NCI-H2196 (cell line): ENCODE data around the gene ADGRA3.

Source experiments
- DNase-seq: peaks from one replicate; lab custom pipeline; 2025; ENCODE audit not compliant: unreplicated experiment; lab: John Stamatoyannopoulos, UW

The ADGRA3 gene

GRCh38 chr4:22510750-22511149 is 5.1 kb downstream of the ADGRA3 start:
- no peak for DNase-seq

GRCh38 chr4:22508376-22508775 is 7.5 kb downstream of the ADGRA3 start:
- DNase-seq = no peak

DNA sequence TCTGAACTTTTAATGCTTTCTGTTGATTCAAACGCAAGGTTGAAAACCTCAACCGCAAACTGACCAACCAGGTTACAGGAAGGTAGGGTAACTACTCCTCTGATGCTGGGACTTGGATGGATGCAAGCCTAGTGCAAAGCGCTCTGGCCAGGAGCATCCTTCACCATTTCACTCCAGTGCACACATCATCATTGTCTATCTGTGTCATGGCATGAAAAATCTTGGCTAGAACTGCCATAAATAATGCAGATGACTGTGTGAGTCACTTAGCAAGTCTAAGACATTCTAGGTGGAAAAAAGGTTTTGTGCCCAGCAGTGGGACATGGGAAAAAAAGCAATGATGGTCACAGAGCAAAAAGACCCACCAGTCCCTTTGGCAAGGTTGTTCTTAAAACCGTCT is 10.9 kb downstream of the ADGRA3 start:
- no peak for DNase-seq

DNA sequence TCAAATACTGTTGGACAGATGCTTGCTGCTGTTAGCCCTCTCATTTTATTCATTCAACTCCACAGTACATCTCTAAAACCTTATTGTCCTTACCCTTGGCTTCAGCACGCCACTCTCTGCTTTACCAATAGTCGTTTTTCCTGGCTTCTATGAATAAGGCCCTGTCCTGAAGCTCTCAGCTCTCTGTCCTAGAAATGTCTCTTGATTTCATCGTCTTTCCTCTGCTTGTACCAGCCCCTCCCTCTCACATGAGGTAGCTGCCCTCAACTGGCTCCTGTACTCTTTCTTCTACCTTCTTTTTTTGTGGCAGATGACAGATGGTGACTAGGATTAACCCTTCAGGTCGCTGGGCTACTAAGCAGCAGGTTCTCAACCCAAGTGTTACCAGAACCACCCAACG is 11.4 kb downstream of the ADGRA3 start:
- DNase-seq = no peak

GRCh38 chr4:22502895-22503814 is 12.7 kb downstream of the ADGRA3 start:
- DNase-seq = no peak

DNA sequence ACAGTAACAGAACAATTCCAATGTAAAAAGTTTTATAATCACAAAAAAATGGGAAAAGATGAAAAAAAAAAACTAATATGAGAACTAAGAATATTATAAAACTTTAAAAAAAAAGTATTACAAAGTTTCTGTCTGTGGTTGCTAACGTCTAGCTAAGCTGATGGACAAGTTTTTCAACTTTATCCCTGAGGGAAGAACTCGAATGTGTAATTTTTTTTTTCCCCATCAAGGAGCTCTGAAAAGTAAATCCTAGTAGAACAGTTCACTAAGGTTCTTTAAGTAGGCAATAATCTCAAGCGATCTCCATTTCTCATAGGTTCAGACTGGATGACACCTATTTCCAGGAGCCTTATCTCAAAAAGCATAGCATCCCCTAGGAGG is 14.2 kb downstream of the ADGRA3 start:
- no peak for DNase-seq

- DNase-seq = no peak
Observed at GRCh38 chr4:22500831-22501714, 14.8 kb downstream of the ADGRA3 start.

GRCh38 chr4:22500128-22500611 is 15.7 kb downstream of the ADGRA3 start:
- peak; percentile 27 for DNase-seq

DNA sequence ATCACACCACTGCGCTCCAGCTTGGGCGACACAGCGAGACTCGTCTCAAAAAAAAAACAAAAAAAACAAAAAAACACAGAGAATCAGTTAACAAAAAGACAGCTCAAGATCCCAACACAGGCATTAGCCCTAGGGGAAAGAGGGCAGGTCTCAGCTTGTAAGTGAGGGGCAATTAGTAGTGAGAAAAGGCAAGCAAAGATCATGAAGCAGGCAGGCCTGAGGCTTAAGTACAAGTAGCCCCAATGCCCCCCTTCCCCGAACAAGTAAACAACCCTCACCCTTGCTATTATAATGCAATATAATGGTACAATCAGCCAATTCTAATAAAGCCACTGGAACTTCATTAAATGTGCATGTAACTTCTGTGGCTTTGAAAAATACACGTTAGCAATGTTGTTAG is 17.0 kb downstream of the ADGRA3 start:
- no peak for DNase-seq

DNA sequence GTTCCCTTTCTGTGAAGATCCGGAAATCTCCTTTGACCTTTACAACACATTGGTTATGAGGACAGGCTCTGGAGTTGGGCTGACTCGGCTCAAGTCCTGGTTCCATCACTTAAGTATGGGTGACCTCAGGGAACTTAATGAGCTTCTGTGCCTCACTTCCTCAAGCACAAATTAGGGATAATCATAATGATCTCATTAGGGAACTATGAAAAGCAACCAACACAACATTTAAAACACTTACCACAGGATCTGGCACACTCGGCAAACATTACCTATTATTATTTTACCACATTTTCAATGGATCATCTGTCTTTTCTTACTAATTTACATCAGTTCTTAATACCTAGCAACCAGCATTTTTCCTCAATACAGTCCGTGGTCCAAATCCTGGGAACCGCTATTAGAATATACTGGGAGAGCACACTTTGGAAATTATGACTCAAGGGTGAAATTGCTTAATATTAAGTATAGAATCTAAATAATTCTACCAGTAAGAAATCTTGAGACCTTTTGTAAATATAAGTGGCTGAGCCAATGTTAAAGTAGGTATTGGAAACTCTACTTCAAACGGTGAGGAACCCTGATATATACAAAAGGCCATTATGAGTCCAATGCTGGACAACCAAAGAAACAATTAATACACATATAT is 19.6 kb downstream of the ADGRA3 start:
- no peak for DNase-seq

GRCh38 chr4:22493523-22493922 is 22.3 kb downstream of the ADGRA3 start:
- DNase-seq = no peak

DNA sequence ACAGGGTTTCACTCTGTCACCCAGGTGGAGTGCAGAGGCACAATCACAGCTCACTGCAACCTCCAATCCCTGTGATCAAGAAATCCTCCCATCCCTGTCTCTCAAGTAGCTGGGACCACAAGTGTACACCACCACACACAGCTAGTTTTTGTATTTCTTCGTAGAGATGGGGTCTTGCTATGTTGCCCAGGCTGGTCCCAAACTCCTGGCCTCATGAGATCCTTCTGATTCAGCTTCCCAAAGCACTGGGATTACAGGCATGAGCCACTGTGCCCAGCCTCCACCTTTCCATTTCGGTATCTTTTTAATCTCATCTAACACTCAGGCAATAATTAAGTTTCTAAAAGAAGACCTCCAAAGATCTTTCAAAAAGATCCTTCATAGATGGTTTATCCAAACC is 22.9 kb downstream of the ADGRA3 start:
- no peak for DNase-seq

DNA sequence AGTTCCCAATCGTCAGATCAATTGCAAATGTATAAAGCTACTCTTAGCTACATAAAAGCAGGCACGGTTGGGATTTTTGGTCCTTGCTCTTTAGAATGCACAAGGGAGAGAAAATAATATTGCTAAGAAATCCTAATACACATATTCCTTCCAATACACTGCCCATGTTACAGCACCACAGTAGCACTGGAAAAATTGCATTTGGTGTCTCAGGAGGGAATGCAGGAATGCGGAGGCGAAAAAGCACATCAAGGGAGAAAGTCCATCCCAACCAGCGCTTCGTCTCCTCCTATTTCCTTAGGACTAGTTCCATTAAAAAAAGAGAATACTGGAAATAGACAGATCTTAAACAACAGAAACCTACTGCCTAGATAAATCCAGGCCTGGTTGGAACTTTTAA is 23.9 kb downstream of the ADGRA3 start:
- DNase-seq = no peak

DNA sequence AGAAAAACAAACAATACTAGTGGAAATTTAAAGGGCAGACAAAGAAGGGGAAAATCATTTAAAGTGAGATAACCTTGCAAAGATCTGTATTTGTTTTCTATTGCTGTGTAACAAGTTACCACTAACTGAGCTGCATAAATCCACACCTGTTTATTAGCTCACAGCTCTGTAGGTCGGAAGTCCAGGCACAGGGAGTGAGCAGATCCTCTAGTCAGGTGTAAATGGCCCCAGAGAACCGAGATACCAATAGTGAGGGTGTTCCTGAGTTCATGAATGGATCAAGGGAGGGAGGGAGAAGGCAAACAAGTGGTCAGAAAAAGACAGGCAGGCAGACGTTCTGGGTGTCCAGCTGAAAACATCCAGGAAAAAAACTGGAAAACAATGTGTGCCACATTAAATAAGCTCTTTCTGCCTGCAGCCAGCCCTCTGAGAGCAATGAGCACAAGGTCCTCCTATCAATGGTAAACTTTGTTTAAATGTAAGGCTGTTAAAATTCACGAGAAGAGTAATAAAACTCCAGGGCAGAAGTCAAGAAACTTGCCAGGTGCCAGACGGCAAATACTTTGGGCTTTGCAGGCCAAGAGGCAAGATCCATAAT is 25.0 kb downstream of the ADGRA3 start:
- DNase-seq = no peak

DNA sequence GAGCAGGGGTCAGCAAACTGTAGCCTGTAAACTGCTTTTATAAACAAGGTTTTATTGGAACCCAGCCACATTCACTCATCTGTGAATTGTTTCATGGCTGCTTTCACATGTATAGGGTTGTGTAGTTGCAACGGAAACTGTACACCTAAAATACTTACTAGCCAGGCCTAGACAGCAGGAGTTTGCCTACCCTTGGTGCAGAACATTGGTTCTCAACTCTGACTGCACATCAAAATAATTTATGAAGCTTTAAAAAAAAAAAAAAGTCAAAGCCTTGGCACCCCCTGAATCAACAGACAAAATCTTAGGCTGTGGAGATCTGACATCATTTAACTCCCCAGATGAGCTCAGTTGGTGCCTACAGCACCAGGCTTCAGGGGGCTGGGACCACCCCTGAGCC is 27.8 kb downstream of the ADGRA3 start:
- no peak for DNase-seq

GRCh38 chr4:22487328-22487727 is 28.5 kb downstream of the ADGRA3 start:
- no peak for DNase-seq

DNA sequence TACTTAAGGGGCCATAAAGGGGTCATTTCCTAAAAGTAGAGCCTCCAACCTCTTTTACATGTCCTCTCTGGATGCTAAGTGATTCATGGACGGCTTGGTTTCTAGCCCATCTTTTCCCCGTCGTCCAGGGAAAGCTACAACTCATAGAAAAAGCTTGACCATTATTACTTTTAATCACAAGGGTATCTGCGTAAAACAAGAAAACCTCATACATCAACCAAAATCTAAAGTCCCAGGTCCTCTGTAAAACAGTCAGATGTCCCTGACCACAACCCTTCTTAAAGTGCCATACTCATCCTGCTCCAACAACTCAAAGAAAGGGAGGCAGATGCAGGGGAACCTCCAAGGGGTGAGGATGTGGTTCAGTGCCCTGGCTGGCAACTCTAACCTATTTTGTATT is 29.6 kb downstream of the ADGRA3 start:
- no peak for DNase-seq

DNA sequence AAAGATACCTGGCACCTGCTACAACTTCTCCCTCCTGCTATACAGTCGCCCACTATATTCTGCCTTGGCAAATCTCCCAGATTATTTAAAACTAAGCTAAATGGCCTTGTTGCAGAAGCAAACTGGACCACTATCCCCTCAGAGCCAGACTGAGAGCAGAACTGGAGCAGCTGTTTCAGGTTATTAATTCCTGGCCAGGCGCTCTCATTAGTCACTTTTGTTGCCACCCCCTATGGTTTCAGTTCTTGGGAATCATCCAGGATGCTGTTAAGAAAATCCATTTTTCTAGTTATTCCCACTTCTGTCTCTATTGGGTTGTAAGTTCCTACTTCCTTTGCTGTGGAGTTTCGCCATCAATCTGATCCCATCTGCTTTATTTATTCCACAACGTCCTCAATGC is 30.1 kb downstream of the ADGRA3 start:
- no peak for DNase-seq

- no peak for DNase-seq
Observed at GRCh38 chr4:22483551-22483981, 32.3 kb downstream of the ADGRA3 start.

GRCh38 chr4:22482250-22483127 is 33.4 kb downstream of the ADGRA3 start:
- DNase-seq = no peak
